Loucy (cell line): ENCODE data around the gene KLHDC8A.

Experiments
- CTCF ChIP-seq: fragments of 200-600 bp; sonication (generic); conservative IDR thresholded peaks from 2 replicates; pipeline ENCODE4 v1.5.1; 2014; ENCODE audit warnings: mild to moderate bottlenecking, antibody characterized with exemption, low read length
- EZH2phosphoT487 ChIP-seq: fragments of 200-600 bp; IDR thresholded peaks from 2 replicates; pipeline ENCODE4 v1.6.1; 2018; ENCODE audit warnings: antibody characterized with exemption, mild to moderate bottlenecking, moderate library complexity, borderline replicate concordance

- no peak for TF ChIP-seq CTCF
- no peak for TF ChIP-seq EZH2phosphoT487
Observed at GRCh38 chr1:205306929-205307566, 49.7 kb downstream of the KLHDC8A start.
